OCI-LY1 (cell line): ENCODE results near the gene SH3RF3.

Source experiments
- H2AFZ ChIP-seq: fragments of 200-600 bp; sonication (generic), shearing (Covaris generic); 2 replicates; pipeline ENCODE4 v1.6.0; 2014; ENCODE audit warnings: antibody characterized with exemption, mild to moderate bottlenecking, low read length
- H3F3A ChIP-seq: fragments of 200-600 bp; sonication (generic), shearing (Covaris generic); 2 replicates; pipeline ENCODE4 v1.6.0; 2014; ENCODE audit warnings: mild to moderate bottlenecking, antibody characterized with exemption, low read length, moderate library complexity; ENCODE audit not compliant: insufficient read depth
- H3K27ac ChIP-seq: fragments of 200-600 bp; sonication (generic); 2 replicates; pipeline ENCODE4 v1.5.1; 2014; ENCODE audit warnings: low read length, mixed run types, mild to moderate bottlenecking, low read depth; ENCODE audit not compliant: poor library complexity, severe bottlenecking
- H3K27me3 ChIP-seq: fragments of 200-600 bp; sonication (generic); 2 replicates; pipeline ENCODE4 v1.6.0; 2014; ENCODE audit warnings: antibody characterized with exemption, mild to moderate bottlenecking, low read length, moderate library complexity; ENCODE audit not compliant: insufficient read depth
- H3K36me3 ChIP-seq: fragments of 200-600 bp; sonication (generic); 2 replicates; pipeline ENCODE4 v1.6.1; 2014; ENCODE audit warnings: mild to moderate bottlenecking, antibody characterized with exemption, low read length, moderate library complexity, mixed read lengths; ENCODE audit not compliant: insufficient read depth
- H3K4me1 ChIP-seq: fragments of 200-600 bp; sonication (generic); 2 replicates; pipeline ENCODE4 v1.5.1; 2014; ENCODE audit warnings: mild to moderate bottlenecking, low read length, moderate library complexity; ENCODE audit not compliant: insufficient read depth, severe bottlenecking
- H3K4me2 ChIP-seq: fragments of 200-600 bp; sonication (generic), shearing (Covaris generic); 2 replicates; pipeline ENCODE4 v1.6.1; 2014; ENCODE audit warnings: low read length
- H3K4me3 ChIP-seq: fragments of 200-600 bp; sonication (generic); 2 replicates; pipeline ENCODE4 v1.5.1; 2014; ENCODE audit warnings: low read length, low read depth, mild to moderate bottlenecking, mixed read lengths; ENCODE audit not compliant: poor library complexity, severe bottlenecking
- H3K79me2 ChIP-seq: fragments of 200-600 bp; shearing (Covaris generic); 2 replicates; pipeline ENCODE4 v1.6.1; 2016; ENCODE audit warnings: mixed run types, low read length, mixed read lengths; ENCODE audit not compliant: insufficient read depth
- H3K9ac ChIP-seq: fragments of 200-600 bp; sonication (generic), shearing (Covaris generic); 2 replicates; pipeline ENCODE4 v1.6.1; 2014; ENCODE audit warnings: mild to moderate bottlenecking, low read length, mixed read lengths
- H3K9me2 ChIP-seq: fragments of 200-600 bp; sonication (generic), shearing (Covaris generic); 2 replicates; pipeline ENCODE4 v1.6.1; 2014; ENCODE audit warnings: low read depth, mild to moderate bottlenecking, low read length, mixed read lengths
- H3K9me3 ChIP-seq: fragments of 200-600 bp; shearing (Covaris generic); 2 replicates; pipeline ENCODE4 v1.6.1; 2014; ENCODE audit warnings: low read length, mixed read lengths
- H4K20me1 ChIP-seq: fragments of 200-600 bp; sonication (generic), shearing (Covaris generic); 2 replicates; pipeline ENCODE4 v1.6.0; 2016; ENCODE audit warnings: mild to moderate bottlenecking, low read length; ENCODE audit not compliant: insufficient read depth
- EZH2 ChIP-seq: fragments of 200-600 bp; sonication (generic), shearing (Covaris generic); IDR thresholded peaks from 2 replicates; pipeline ENCODE4 v1.8.0; 2017; ENCODE audit warnings: borderline replicate concordance, mixed run types, mild to moderate bottlenecking, antibody characterized with exemption, low read length, moderate library complexity, mixed read lengths
- TF ChIP-seq, protein P1 (sequence below): fragments of 200-600 bp; sonication (generic), shearing (Covaris generic); IDR thresholded peaks from 2 replicates; pipeline ENCODE4 v1.5.1; 2017; ENCODE audit warnings: mild to moderate bottlenecking, antibody characterized with exemption, low read length, moderate library complexity, mixed read lengths

Gene SH3RF3

GRCh38 chr2:109207176-109207575, 78.2 kb downstream of the SH3RF3 start:
- Histone ChIP-seq H3K36me3 (no peaks in the 10 kb centered on the region), H3F3A (no peaks in the 10 kb centered on the region), H2AFZ (no peak overlapping the region), H3K9me2 (no peaks in the 10 kb centered on the region), H3K4me1 (no peaks in the 10 kb centered on the region), H4K20me1 (no peaks in the 10 kb centered on the region), H3K4me3 (no peak overlapping the region), H3K9me3 (no peaks in the 10 kb centered on the region), H3K4me2 (no peak overlapping the region), H3K27me3 (0 out of 2 replicates have a peak, but pooled peaks cover 4% of the 10 kb centered on the region), H3K79me2 (no peaks in the 10 kb centered on the region), H3K9ac (no peak overlapping the region), H3K27ac (no peak overlapping the region)
- TF ChIP-seq EZH2 = no peak
- TF ChIP-seq, protein P1, sequence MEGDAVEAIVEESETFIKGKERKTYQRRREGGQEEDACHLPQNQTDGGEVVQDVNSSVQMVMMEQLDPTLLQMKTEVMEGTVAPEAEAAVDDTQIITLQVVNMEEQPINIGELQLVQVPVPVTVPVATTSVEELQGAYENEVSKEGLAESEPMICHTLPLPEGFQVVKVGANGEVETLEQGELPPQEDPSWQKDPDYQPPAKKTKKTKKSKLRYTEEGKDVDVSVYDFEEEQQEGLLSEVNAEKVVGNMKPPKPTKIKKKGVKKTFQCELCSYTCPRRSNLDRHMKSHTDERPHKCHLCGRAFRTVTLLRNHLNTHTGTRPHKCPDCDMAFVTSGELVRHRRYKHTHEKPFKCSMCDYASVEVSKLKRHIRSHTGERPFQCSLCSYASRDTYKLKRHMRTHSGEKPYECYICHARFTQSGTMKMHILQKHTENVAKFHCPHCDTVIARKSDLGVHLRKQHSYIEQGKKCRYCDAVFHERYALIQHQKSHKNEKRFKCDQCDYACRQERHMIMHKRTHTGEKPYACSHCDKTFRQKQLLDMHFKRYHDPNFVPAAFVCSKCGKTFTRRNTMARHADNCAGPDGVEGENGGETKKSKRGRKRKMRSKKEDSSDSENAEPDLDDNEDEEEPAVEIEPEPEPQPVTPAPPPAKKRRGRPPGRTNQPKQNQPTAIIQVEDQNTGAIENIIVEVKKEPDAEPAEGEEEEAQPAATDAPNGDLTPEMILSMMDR = no peak

DNA sequence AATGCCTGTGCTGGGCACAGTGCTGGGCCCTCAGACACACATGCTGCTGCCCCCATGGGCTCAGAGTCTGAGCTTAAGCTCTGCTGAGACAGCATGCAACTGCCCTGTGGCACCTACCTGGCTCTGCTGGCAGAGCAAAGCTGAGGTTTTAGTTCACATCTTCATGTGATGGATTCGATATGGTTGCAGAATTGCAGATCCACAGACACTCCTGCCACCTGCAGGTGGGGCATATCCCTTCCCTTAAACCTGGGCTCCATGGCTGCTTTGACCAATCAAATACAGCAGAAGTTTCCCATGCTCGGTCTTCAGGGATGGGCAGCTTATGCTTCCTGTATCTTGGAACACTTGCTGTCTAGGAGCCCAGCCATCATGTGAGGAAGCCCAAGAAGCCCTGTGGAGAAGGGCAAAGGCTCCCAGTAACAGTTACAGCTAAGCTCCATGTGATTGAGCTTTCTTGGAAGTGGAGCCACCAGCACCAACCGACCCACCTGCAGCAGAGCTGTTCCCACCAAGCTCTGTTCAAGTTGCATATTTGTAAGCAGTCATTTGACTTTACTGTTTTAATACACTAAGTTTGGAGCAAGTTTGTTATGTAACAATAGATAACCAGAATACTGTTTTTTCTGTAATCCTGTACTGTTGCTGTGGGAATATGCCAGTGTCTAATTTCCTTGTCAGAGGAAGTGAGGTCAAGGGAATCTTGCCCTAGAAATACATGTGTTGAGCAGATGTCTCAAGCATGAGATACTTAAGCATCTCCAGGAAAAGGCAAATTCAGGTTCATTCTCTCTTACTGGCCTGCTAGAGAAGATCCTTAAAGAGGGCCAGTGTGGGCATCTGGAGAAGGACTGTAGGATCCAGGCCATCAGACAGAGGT, 79.3 kb downstream of the SH3RF3 start:
- no peak overlapping the region for H3K4me3 ChIP-seq
- H3K27ac ChIP-seq = no peak overlapping the region
- H3K4me1 ChIP-seq = no peaks in the 10 kb centered on the region
- H3K9me3 ChIP-seq = no peaks in the 10 kb centered on the region
- H3K27me3 ChIP-seq = 0 out of 2 replicates have a peak, but pooled peaks cover 4% of the 10 kb centered on the region
- no peak overlapping the region for H2AFZ ChIP-seq
- H3K79me2 ChIP-seq = no peaks in the 10 kb centered on the region
- H3K9ac ChIP-seq = no peak overlapping the region
- TF ChIP-seq, protein P1 = peak; percentile 23; the same call in 1 of the 2 replicates
- TF ChIP-seq EZH2 = no peak
- no peak overlapping the region for H3K4me2 ChIP-seq
- no peaks in the 10 kb centered on the region for H3K36me3 ChIP-seq
- no peaks in the 10 kb centered on the region for H4K20me1 ChIP-seq
- no peaks in the 10 kb centered on the region for H3K9me2 ChIP-seq
- no peaks in the 10 kb centered on the region for H3F3A ChIP-seq

DNA sequence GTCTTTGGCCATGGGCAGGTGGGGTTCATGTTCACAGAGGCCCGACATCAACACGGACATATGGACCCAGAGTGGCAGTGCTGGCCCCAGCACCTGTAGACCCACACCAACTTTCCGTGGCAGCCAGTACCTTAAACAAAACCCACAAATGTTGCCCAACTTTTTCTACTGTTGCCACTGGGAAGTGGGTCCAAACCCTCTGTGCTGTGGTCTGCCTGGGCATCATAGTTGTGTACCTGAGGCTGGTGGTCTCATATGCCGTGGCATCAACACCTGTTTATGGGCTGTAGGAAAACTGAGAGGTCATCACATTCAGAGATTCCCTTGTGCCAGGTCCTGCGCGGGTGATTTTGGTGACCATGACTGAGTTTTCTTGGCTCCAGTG, 79.9 kb downstream of the SH3RF3 start:
- Histone ChIP-seq H3F3A (no peaks in the 10 kb centered on the region), H3K79me2 (no peaks in the 10 kb centered on the region), H3K9me3 (no peaks in the 10 kb centered on the region), H3K4me1 (no peaks in the 10 kb centered on the region), H3K9me2 (no peaks in the 10 kb centered on the region), H3K4me2 (no peak overlapping the region), H2AFZ (no peak overlapping the region), H3K36me3 (no peaks in the 10 kb centered on the region), H3K27me3 (0 out of 2 replicates have a peak, but pooled peaks cover 4% of the 10 kb centered on the region), H3K4me3 (no peak overlapping the region), H3K9ac (no peak overlapping the region), H4K20me1 (no peaks in the 10 kb centered on the region), H3K27ac (no peak overlapping the region)
- no peak for TF ChIP-seq EZH2
- TF ChIP-seq, protein P1 = no peak
